SH-SY5Y (cell line): ENCODE measurements around the gene COX19.

Experiments used
- GATA2 ChIP-seq: IDR thresholded peaks from 2 replicates; pipeline ENCODE4 v1.6.1; 2011; ENCODE audit warnings: mild to moderate bottlenecking, low read depth, low read length
- GATA3 ChIP-seq: IDR thresholded peaks from 2 replicates; pipeline ENCODE4 v1.6.1; 2011; ENCODE audit warnings: low read depth, mild to moderate bottlenecking, low read length, moderate library complexity

Gene COX19

DNA sequence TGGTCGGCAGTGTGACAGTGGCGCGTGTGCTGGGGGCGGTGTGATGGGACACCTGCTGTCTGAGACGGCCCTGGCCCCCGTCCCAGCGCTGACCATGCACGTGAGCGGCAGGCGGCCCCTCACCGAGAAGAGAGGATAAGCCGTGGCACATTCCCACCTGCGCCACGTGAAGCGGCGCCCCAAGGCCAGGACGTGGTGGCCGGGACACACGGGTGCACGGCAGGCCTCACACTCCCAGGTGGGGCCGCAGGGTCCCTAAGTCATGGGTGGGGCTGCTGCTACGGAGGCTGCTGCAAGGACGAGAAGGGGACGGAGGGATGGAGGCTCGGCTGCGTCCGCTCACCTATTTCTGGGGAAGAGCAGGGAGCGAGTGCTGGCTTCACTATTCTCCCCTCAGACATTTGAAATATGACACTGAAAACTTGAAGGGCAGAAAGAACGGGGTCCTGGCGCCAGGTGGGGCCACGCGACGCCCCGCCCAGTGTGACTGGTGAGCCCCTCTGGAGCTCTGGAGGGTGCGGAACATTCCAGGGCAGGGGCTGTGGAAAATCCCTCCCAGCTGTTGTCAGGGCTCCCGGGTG is 15.1 kb upstream of the COX19 start:
- TF ChIP-seq GATA3 = no peak
- TF ChIP-seq GATA2 = no peak

DNA sequence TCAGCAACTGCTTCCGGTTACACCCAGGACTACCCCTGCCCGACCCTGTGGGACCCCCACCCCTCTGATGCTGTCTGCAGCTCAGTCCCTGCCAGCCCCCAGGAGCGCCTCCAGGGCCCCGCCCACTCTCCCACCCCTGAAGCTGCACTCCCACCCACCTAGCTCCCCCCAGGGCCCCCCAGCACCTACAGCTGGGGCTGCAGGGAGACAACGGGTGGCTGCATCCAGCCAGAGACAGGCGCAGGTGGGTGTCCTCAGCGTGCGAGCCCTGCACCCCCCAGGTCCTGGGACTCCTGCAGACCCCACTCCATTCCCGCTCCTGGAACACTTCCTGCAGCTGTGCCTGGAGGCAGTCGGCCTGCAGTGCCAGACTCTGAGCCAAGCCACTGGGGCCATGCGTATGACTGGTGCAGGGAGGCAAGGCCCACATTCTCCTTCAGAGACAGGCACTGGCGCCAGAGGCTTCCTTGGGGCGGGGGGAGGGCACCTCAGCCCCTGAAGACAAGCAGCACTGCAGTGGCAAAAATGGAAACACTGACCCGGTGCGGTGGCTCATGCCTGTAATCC is 13.7 kb upstream of the COX19 start:
- TF ChIP-seq GATA3 (no peak), GATA2 (no peak)

DNA sequence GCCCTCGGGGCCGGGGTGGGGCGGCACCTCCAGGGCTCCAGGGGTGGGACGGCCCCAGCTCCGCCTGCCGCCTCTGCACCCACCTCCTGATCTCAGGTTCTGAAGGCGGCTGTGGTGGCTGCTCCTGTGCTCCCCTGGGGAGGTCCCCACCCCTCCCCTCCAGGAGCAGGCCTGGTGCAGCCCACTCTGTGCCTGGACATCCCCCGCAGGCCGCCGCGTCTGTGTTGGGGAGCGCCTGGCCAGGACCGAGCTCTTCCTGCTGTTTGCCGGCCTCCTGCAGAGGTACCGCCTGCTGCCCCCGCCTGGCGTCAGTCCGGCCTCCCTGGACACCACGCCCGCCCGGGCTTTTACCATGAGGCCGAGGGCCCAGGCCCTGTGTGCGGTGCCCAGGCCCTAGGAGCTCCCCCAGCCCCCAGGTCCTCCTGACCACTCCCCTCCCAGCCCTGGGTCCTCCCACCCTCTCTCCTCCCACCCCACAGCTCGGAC is 13.1 kb upstream of the COX19 start:
- TF ChIP-seq GATA2 (no peak), GATA3 (no peak)

DNA sequence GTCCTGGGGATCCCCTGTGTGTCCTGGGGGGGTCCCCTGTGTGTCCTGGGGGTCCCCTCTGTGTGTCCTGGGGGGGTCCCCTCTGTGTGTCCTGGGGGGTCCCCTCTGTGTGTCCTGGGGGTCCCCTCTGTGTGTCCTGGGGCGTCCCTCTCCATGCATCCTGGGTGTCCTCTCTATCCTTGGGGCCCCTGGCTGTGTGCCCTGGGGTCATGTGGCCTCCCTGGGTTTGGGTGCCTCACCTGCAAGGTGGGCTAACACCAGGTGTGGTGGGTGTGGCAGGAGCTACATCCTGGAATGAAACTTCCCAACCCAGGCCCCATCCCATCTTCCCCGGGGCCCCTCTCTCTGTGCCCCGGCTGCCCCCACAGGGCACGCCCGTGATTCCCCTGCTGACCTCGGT is 12.6 kb upstream of the COX19 start:
- no peak for TF ChIP-seq GATA3
- no peak for TF ChIP-seq GATA2

DNA sequence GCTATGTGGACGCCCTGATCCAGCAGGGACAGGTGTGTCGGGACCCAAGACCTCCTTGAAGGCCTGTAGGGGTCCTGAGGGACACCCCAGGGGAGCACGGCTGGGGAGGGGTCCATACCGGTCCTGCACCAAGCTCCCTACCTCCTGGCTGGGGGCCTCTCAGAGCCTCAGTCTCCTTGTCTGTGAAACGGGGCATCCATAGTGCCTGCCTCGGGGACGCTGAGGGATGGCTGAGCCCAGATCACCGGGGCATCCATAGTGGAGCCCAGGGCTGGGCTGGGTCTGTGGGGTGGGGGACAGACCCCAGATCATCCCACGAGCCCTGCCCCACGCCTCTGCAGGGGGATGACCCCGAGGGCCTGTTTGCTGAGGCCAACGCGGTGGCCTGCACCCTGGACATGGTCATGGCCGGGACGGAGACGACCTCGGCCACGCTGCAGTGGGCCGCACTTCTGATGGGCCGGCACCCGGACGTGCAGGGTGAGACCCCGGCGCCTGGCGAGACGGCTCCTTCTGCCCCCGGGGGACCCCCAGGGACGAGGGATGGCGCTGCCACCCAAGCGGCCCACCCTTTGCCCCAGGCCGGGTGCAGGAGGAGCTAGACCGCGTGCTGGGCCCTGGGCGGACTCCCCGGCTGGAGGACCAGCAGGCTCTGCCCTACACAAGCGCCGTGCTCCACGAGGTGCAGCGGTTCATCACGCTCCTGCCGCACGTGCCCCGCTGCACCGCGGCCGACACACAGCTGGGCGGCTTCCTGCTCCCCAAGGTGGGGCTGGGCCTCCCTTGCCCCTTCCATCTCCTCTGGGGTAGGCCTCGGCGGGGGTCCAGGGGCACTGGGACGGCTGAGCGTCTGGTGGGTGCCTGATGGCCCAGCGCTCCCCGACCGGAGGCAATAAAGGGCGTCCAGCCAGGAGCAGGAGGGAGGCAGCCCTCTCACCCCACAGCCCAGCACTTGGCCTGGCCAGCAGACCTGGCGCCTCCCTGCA is 11.7 kb upstream of the COX19 start:
- no peak for TF ChIP-seq GATA3
- no peak for TF ChIP-seq GATA2

DNA sequence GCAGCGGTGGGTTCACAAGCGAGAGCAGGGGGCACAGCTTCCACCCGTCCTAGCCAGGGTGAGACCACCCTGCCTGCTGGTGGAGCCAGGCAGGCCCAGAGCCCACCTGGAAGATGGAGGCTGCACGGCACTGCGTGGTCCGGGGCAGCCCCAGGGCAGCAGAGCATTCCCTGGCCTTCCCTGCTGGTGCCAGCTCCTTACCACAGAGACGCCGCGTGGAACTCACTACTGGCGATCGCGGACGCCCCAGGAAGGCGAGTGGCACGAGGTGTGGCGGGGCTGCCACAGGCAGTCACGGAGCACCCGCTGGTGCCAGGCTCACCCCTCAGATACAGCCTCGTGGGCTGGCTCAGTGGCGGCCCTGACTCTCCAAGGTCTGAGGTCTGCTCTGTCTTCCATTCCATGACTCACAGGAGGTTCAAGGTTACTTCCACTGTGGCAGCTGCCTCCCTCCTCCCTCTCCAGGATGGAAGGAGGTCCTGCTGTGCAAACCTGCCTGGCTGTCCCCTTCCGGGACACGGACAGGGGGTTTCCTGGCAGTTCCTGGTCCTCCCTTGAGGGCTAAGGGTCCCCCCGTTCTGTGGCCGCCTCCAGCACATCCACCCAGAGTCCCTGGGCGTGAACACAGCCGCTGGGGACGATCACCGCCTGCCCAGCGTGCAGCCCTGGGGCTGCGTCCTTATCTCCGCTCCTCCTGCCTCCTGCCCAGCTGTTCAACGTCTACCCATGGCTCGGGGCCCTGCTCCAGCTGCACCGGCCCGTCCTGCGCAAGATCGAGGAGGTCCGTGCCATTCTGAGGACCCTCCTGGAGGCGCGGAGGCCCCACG is 10.8 kb upstream of the COX19 start:
- TF ChIP-seq GATA2 (peak; percentile 59), GATA3 (no peak)

DNA sequence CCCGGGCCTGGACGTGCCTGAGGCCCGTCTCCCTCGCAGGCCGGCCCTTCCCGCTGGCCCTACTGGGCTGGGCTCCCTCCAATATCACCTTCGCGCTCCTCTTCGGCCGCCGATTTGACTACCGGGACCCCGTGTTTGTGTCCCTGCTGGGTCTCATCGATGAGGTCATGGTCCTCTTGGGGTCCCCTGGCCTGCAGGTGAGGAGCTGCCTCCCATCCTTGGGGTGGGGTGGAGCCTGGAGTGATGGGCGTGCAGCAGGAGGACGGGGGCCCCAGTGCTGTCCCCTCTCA is 9.7 kb upstream of the COX19 start:
- no peak for TF ChIP-seq GATA2
- no peak for TF ChIP-seq GATA3

DNA sequence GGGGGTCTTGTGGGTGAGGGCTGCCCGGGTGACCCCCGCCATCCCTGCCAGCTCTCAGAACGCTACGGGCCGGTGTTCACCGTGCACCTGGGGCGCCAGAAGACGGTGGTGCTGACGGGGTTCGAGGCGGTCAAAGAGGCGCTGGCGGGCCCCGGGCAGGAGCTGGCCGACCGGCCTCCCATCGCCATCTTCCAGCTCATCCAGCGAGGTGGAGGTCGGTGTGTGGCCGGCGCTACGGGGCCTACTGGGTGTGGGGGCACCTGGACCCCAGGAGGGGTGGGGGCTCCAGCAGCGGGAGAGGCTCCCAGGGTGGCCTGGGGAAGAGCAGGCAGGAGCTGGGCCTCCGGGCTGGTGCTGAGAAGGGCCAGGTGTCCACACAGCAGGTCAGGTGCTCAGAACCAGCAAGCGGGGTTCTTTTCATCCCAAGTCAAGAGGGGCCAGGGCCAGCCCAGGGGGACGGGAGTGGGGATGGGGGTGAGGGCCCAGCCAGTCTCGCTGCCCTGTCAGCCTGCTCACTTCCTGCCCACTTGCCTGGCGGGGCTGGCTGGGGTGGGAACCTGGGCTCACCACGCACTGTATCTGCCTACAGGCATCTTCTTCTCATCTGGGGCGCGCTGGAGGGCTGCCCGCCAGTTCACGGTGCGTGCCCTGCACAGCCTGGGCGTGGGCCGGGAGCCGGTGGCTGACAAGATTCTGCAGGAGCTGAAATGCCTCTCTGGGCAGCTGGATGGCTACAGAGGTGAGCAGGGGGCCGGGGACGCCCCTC is 9.2 kb upstream of the COX19 start:
- no peak for TF ChIP-seq GATA2
- no peak for TF ChIP-seq GATA3

DNA sequence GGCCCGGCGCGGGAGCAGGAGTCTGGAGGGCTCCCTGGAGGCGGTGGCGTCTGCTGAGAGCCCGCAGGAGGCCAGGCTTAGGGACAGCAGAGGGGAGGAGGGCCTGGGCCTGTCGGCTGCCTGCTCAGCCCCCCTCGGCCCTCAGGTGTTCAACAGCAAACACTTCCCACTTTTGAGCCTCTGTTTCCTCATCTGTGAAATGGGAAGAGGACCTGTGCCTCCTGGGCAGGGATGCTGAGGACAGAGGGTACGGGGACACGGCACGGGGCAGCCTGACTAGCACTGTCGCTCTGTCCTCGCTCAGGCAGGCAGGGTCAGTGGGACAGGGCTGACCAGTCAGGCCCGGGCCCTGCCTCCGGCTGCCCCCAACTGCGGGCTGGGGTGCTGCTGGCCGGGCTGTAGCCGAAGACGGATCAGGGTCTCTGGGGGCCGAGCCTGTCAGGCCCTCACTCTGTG is 8.3 kb upstream of the COX19 start:
- TF ChIP-seq GATA3 (no peak), GATA2 (no peak)

DNA sequence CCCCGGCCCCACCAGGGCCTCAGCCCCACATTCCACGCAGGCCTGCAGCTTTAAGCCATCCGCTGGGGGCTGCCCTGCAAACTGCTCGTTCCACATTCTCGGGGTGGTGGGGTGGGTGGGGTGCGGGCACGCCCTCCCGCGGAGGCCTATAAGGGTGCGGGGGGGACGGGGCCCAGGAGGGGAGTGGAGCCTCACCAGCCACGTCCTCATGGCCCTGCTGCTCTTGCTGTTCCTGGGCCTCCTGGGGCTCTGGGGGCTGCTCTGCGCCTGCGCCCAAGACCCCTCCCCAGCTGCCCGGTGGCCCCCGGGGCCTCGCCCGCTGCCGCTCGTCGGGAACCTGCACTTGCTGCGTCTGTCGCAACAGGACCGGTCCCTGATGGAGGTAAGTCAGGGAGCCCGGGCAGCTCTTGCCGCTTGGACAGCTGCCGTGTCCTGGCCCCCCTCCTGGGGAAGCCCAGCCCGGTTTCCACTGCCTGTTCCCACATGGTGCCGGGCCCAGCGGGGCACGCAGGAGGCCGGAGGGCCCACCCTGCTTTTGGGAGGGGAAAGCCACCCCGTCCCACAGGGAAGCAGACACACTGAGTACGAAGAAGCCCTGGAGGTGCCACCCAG is 7.8 kb upstream of the COX19 start, which contains the start of gene CYP2W1:
Gene CYP2W1 (plus strand): TSS at position 178 of the 612 bp plus-strand sequence. CDS start 31 bp downstream, at position 209.
- TF ChIP-seq GATA3 (no peak), GATA2 (no peak)

DNA sequence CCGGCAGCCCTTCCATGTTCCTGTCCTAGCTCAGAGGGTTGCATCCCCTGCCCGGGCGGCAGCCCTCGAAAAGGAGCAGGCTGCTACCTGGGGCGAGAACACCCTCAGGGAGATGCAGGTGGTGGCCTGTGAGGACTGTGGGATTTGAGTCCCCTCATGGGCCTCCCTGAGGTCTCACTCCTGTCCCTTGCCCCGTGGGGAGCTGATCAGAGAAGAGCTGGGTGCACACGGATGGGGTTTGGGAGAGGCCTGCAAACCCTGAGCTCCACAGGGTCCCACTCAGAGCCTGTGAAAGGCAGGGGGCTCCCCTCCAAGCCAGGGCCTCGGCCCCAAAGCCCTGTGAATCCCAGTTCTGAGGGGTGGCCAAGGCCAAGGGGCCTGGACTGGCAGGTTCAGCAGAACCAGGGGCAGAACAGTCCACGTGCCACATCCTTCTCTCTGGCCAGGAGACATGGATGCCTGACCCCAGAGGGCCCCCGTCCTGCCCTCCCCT is 7.2 kb upstream of the COX19 start:
- TF ChIP-seq GATA2 (no peak), GATA3 (no peak)

DNA sequence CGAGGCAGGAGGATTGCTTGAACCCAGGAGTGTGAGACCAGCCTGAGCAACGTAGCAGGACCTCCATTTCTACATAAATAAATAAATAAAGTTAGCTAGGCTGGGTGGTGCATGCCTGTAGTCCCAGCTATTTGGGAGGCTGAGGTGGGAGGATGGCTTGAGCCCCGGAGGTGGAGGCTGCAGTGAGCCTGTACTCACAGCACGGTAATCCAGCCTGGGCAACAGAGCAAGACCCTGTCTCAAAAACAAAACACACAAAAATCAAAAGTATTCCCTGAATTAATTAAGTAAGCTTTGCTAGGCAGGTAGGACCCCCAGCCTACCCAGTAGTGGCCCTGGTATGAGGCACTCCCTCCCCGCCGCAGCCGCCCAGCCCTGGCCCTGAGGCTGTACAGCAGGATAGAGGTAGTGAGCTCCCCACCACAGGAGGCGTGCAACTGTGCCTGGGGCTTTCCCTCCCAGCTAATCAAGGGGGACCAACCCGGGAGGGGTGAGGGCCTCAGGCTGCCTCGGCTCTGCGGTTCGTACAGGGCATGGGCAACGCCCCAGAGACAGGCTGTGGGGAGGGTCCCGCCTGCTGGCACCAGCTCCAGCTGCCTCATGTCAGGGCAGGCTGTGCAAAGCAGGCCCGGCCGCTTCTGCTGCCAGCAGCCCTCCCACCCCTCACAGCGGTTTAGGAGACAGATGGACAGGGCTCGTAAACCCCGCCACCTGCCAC is 6.6 kb upstream of the COX19 start:
- TF ChIP-seq GATA3 (no peak), GATA2 (no peak)
